ENCODE results near the gene FRY.

Gene FRY

DNA sequence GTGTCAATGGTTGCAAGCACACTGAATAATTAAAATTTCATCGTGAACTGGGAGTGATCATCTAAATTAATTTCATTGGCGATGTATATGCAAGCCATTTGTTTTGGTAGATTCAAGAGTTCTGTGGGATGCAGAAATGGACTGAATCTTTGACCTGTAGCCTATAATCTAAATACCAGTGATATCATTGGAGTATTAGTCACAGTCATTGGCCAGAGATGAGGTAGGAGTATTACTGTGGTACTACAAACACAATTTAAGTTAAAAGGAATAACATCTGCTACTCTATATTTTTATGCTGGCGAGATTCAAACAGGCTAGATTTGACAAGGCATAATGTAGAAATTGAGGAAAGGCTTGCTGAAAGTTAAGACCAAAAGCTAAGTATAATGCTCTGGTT lies 14.0 kb downstream of the FRY start:
- Histone ChIP-seq H3K27me3 (ENCODE audit: insufficient read depth, low read depth, severe bottlenecking) (no peaks in the 10 kb centered on the region), H3K4me3 (ENCODE audit: low read depth, low read length) (no peak overlapping the region), H3K9me3 (ENCODE audit: severe bottlenecking) (no peaks in the 10 kb centered on the region), H3K36me3 (no peaks in the 10 kb centered on the region; the same call in 1 of the 2 replicates), H3K27ac (no peak overlapping the region)
- no peak for TF ChIP-seq CTCF (IDR thresholded peaks at IDR 0.05; ENCODE audit: low read depth, low read length)
- DNase-seq, result no peak

DNA sequence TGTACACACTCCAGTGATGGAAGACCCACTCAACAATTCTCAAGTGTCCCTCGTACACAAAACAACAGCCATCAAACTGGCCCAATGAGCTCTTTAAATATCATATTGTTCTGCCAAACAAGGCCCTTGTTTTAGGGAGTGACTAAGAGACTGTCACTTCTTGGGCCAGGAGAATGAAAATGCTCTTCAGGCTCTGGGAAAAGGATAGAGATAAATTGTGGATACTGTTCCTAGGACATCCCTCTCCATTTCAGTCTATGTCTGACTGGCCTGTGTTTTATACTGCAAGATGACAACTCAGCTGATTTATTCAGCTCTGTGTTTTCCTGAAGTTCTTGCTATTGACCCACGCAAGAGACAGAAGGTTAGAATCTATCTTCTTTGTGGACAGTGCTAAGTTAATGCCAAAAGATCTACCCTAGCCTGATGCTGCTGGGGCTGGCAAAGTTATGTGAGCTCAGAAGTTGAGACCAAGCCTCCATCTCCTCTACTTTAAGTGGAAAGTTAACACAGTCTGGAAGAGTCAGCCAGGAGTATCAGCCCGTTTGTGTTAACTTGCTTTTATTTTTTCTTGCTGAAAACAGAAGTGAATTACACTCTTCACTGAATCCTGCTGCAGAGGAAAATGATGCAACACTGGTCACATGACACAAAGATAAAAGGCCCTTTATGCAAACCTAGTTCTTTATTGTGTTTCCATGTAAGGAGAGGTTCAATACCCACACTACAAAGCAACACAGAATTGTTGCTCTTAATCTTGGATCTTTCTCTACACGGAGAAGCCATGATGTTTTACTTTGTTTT lies 14.6 kb downstream of the FRY start:
- H3K27ac ChIP-seq, result no peak overlapping the region
- TF ChIP-seq CTCF (IDR thresholded peaks at IDR 0.05; ENCODE audit: low read depth, low read length), result no peak

GRCh38 chr13:32047088-32047487 lies 15.5 kb downstream of the FRY start:
- H3K27ac ChIP-seq, result no peak overlapping the region
- no peaks in the 10 kb centered on the region for H3K27me3 ChIP-seq (ENCODE audit: insufficient read depth, low read depth, severe bottlenecking)
- TF ChIP-seq CTCF (IDR thresholded peaks at IDR 0.05; ENCODE audit: low read depth, low read length), result no peak
- H3K36me3 ChIP-seq, result no peaks in the 10 kb centered on the region; the same call in 1 of the 2 replicates
- no peaks in the 10 kb centered on the region for H3K9me3 ChIP-seq (ENCODE audit: severe bottlenecking)
- DNase-seq, result no peak
- no peak overlapping the region for H3K4me3 ChIP-seq (ENCODE audit: low read depth, low read length)

More for the DNA sequence above, 14.6 kb downstream of the FRY start:
- H3K36me3 ChIP-seq, result no peaks in the 10 kb centered on the region; the same call in 1 of the 2 replicates
- no peak overlapping the region for H3K4me3 ChIP-seq (ENCODE audit: low read depth, low read length)
- H3K9me3 ChIP-seq (ENCODE audit: severe bottlenecking), result no peaks in the 10 kb centered on the region
- no peak for DNase-seq
- no peaks in the 10 kb centered on the region for H3K27me3 ChIP-seq (ENCODE audit: insufficient read depth, low read depth, severe bottlenecking)

- H3K27me3 ChIP-seq (ENCODE audit: insufficient read depth, low read depth, severe bottlenecking), result no peaks in the 10 kb centered on the region
- H3K9me3 ChIP-seq (ENCODE audit: severe bottlenecking), result no peaks in the 10 kb centered on the region
- no peak for TF ChIP-seq CTCF (IDR thresholded peaks at IDR 0.05; ENCODE audit: low read depth, low read length)
- no peak overlapping the region for H3K27ac ChIP-seq
- H3K4me3 ChIP-seq (ENCODE audit: low read depth, low read length), result no peak overlapping the region
- no peak for DNase-seq
- H3K36me3 ChIP-seq, result no peaks in the 10 kb centered on the region; the same call in 1 of the 2 replicates
Observed at GRCh38 chr13:32047793-32048192, 16.2 kb downstream of the FRY start.

DNA sequence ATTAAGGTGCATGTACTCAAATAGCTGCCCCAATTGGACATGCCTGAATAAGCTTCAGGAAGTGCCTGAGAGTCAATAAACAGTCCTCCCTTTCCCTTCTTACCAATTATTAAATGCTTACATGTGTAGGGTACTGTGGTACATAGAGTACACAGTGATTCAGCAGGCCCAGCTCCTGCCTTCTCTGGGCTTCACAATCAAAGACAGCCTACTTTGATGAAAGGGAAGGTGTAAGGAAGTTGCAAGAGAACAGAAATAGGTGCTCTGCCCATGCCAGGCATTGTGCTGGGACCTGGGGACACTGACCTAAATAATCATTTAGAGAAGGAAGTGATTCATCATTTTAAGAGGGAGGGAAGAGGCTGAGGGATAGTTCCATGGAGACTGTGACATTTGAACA lies 17.2 kb downstream of the FRY start:
- Histone ChIP-seq H3K4me3 (ENCODE audit: low read depth, low read length) (no peak overlapping the region), H3K36me3 (no peaks in the 10 kb centered on the region; the same call in 1 of the 2 replicates), H3K27ac (no peak overlapping the region), H3K9me3 (ENCODE audit: severe bottlenecking) (no peaks in the 10 kb centered on the region), H3K27me3 (ENCODE audit: insufficient read depth, low read depth, severe bottlenecking) (no peaks in the 10 kb centered on the region)
- no peak for TF ChIP-seq CTCF (IDR thresholded peaks at IDR 0.05; ENCODE audit: low read depth, low read length)
- no peak for DNase-seq

All from WERI-Rb-1 (cell line).